GM21381 (cell line): ENCODE measurements around the gene USP17L30.
"Not testable (repeated sequence)": the region's sequence is repeated elsewhere in the genome, so short reads cannot be mapped to it uniquely, and the experiment has no call there.

Experiments used
- ATAC-seq: cut with Tn5 transposase; IDR thresholded peaks from one replicate; pipeline ENCODE4 v1.9.1; 2021; ENCODE audit warnings: mild to moderate bottlenecking, moderate library complexity; ENCODE audit not compliant: unreplicated experiment

USP17L30 gene, protein sequence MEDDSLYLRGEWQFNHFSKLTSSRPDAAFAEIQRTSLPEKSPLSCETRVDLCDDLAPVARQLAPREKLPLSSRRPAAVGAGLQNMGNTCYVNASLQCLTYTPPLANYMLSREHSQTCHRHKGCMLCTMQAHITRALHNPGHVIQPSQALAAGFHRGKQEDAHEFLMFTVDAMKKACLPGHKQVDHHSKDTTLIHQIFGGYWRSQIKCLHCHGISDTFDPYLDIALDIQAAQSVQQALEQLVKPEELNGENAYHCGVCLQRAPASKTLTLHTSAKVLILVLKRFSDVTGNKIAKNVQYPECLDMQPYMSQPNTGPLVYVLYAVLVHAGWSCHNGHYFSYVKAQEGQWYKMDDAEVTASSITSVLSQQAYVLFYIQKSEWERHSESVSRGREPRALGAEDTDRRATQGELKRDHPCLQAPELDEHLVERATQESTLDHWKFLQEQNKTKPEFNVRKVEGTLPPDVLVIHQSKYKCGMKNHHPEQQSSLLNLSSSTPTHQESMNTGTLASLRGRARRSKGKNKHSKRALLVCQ

DNA sequence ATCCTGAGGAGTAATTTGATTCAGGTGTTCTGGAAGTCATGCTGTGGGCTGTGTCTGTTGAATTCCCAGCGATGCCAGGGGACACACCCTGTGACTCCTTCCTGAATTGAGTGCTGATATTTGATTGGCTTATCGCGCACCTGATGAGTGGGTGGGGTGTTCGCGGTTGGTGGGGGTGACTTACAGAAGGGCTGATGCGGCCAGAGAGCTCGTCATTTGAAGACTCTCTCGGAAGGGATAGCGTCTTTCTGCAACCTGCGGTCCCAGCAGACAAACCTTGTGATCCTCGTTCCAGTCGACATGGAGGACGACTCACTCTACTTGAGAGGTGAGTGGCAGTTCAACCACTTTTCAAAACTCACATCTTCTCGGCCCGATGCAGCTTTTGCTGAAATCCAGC lies at the start of gene USP17L30:
Gene USP17L30, plus strand, starts transcription at position 301 of the 400 bp plus-strand sequence. Its CDS starts 0 bp downstream, at position 301.
- ATAC-seq, result not testable (repeated sequence)

DNA sequence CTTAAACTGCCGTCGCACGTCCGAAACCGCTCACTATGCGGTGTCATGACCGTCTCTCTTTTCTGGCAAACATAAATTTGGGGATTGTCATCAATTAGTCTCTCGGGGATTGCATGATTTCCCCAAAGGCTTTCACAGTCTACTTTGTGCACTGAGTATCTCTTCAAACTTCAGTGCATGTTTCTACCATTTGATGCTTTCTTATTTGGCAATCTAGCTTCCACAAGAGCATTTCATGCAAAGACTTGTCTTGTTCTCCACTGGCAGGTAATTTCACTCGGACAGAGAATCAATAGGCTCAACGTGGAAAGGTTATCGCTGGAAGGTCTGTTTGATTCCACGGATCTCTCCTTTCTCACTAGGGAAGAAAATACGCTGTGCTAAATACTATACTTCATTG lies 38.7 kb upstream of the USP17L30 start:
- not testable (repeated sequence) for ATAC-seq

DNA sequence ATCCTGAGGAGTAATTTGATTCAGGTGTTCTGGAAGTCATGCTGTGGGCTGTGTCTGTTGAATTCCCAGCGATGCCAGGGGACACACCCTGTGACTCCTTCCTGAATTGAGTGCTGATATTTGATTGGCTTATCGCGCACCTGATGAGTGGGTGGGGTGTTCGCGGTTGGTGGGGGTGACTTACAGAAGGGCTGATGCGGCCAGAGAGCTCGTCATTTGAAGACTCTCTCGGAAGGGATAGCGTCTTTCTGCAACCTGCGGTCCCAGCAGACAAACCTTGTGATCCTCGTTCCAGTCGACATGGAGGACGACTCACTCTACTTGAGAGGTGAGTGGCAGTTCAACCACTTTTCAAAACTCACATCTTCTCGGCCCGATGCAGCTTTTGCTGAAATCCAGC lies 38.1 kb upstream of the USP17L30 start, which contains the start of gene USP17L24:
Gene USP17L24, plus strand, starts transcription at position 301 of the 400 bp plus-strand sequence. Its CDS starts 0 bp downstream, at position 301.
- ATAC-seq, result not testable (repeated sequence)

DNA sequence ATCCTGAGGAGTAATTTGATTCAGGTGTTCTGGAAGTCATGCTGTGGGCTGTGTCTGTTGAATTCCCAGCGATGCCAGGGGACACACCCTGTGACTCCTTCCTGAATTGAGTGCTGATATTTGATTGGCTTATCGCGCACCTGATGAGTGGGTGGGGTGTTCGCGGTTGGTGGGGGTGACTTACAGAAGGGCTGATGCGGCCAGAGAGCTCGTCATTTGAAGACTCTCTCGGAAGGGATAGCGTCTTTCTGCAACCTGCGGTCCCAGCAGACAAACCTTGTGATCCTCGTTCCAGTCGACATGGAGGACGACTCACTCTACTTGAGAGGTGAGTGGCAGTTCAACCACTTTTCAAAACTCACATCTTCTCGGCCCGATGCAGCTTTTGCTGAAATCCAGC lies 33.3 kb upstream of the USP17L30 start, which contains the start of gene USP17L25:
Gene USP17L25, plus strand, starts transcription at position 301 of the 400 bp plus-strand sequence. Its CDS starts 0 bp downstream, at position 301.
- ATAC-seq, result not testable (repeated sequence)

DNA sequence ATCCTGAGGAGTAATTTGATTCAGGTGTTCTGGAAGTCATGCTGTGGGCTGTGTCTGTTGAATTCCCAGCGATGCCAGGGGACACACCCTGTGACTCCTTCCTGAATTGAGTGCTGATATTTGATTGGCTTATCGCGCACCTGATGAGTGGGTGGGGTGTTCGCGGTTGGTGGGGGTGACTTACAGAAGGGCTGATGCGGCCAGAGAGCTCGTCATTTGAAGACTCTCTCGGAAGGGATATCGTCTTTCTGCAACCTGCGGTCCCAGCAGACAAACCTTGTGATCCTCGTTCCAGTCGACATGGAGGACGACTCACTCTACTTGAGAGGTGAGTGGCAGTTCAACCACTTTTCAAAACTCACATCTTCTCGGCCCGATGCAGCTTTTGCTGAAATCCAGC lies 28.6 kb upstream of the USP17L30 start, which contains the start of gene USP17L26:
Gene USP17L26, plus strand, starts transcription at position 301 of the 400 bp plus-strand sequence. Its CDS starts 0 bp downstream, at position 301.
- not testable (repeated sequence) for ATAC-seq

DNA sequence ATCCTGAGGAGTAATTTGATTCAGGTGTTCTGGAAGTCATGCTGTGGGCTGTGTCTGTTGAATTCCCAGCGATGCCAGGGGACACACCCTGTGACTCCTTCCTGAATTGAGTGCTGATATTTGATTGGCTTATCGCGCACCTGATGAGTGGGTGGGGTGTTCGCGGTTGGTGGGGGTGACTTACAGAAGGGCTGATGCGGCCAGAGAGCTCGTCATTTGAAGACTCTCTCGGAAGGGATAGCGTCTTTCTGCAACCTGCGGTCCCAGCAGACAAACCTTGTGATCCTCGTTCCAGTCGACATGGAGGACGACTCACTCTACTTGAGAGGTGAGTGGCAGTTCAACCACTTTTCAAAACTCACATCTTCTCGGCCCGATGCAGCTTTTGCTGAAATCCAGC lies 23.8 kb upstream of the USP17L30 start, which contains the start of gene USP17L5:
Gene USP17L5, plus strand, starts transcription at position 301 of the 400 bp plus-strand sequence. Its CDS starts 0 bp downstream, at position 301.
- ATAC-seq, result not testable (repeated sequence)

DNA sequence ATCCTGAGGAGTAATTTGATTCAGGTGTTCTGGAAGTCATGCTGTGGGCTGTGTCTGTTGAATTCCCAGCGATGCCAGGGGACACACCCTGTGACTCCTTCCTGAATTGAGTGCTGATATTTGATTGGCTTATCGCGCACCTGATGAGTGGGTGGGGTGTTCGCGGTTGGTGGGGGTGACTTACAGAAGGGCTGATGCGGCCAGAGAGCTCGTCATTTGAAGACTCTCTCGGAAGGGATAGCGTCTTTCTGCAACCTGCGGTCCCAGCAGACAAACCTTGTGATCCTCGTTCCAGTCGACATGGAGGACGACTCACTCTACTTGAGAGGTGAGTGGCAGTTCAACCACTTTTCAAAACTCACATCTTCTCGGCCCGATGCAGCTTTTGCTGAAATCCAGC lies 19.1 kb upstream of the USP17L30 start, which contains the start of gene USP17L27:
Gene USP17L27, plus strand, starts transcription at position 301 of the 400 bp plus-strand sequence. Its CDS starts 0 bp downstream, at position 301.
- ATAC-seq, result not testable (repeated sequence)

DNA sequence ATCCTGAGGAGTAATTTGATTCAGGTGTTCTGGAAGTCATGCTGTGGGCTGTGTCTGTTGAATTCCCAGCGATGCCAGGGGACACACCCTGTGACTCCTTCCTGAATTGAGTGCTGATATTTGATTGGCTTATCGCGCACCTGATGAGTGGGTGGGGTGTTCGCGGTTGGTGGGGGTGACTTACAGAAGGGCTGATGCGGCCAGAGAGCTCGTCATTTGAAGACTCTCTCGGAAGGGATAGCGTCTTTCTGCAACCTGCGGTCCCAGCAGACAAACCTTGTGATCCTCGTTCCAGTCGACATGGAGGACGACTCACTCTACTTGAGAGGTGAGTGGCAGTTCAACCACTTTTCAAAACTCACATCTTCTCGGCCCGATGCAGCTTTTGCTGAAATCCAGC lies 14.3 kb upstream of the USP17L30 start, which contains the start of gene USP17L28:
Gene USP17L28, plus strand, starts transcription at position 301 of the 400 bp plus-strand sequence. Its CDS starts 0 bp downstream, at position 301.
- not testable (repeated sequence) for ATAC-seq

DNA sequence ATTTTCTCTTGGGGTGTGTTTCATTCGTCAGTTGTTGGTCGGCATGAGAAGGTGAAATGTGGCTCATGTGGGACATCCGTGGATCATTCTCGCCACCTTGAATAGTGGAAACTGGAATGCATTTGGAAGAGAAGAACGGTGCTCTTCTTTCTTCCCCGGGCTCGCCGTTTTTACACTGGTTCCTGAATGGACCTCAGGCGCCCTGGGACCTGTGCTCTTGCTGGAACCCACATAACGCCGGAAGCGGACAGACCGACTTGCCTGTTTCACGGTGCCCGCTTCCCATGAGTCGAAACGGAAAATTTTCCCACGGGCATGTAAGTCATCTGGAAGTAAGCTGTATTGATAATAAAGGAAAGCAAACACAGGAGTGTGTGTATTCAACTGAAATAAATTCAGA lies 12.1 kb upstream of the USP17L30 start:
- not testable (repeated sequence) for ATAC-seq

DNA sequence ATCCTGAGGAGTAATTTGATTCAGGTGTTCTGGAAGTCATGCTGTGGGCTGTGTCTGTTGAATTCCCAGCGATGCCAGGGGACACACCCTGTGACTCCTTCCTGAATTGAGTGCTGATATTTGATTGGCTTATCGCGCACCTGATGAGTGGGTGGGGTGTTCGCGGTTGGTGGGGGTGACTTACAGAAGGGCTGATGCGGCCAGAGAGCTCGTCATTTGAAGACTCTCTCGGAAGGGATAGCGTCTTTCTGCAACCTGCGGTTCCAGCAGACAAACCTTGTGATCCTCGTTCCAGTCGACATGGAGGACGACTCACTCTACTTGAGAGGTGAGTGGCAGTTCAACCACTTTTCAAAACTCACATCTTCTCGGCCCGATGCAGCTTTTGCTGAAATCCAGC lies 9.6 kb upstream of the USP17L30 start, which contains the start of gene USP17L29:
Gene USP17L29, plus strand, starts transcription at position 301 of the 400 bp plus-strand sequence. Its CDS starts 0 bp downstream, at position 301.
- ATAC-seq, result not testable (repeated sequence)

DNA sequence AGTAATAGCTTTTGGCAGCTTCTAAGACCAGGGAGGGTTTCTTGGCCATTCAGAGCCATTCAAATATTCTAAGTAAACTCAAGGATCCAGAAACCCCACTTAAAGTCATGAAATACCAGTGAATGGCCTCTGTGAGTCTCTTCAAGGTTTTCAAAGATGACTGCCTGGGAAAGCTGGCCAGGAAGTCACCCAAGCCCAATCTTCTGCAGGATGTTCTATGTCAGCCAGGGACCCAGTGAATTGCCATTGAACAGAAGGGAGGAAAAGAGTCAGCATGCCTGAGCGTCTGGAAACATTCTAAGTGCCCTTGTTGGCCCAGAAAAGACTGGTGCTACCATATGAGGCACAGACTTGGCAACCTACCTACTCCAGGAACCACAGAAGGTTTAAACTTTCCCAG lies 17.0 kb downstream of the USP17L30 start:
- not testable (repeated sequence) for ATAC-seq

DNA sequence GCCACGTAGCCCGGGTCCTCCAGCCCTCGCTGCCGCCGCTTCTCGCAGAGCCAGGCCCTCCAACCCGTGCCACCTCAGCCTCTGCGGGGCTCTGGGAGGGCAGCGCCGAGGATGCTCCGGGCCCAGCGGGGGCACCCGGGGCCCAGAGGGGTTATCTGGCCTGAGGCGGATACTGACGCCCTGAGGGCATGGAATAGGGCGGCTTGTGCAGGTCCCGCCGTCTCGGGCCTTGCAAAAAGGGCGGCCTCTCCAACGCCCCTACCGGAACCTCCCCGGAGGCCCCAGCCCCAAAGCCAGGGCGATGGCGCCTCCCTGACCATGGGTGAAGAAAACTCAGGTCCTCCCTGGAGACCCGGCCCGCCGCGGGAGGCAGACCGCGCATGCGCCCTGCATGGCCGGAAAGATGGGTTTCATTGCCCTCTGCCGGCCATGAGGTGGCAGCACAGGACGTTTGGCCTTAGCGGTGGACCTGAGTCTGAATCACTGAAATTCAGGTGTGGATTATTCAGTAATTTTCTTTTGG lies 18.1 kb downstream of the USP17L30 start:
- not testable (repeated sequence) for ATAC-seq

DNA sequence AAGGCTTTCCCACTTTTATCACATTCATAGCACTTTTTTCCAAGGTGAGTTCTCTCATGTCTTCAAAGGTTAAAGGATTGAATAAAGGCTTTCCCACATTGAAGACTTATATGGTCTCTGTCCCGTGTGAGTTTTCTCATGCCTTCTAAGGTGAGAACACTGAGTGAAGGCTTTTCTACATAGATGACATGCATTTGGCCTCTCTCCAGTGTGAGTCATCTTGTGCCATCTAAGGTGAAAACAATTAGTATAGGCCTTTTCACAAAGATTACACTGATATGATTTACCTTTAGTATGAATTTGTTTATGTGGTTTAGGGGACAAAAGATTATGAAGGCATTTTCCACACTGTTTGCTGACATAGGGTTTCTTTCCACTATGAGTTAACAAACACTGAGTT lies 21.2 kb downstream of the USP17L30 start:
- ATAC-seq, result no peak

DNA sequence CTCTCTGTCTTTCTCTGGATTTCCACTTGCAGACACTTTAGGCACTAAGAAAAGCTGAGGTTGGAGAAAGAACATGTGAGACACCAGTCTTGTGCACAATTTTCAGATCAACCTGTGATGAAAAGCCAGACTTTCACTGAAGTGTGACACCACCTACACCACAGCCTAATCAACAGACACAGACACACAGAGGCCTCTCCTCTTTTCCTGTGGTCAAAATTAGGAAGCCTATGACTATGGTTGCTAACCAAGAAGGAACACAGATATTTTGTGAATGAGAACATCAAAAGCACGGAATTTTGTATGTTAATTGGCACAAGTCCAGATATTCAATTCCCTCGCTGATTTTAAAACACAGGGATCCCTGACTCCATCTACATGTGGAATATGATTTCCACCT lies 26.1 kb downstream of the USP17L30 start:
- ATAC-seq, result not testable (repeated sequence)

DNA sequence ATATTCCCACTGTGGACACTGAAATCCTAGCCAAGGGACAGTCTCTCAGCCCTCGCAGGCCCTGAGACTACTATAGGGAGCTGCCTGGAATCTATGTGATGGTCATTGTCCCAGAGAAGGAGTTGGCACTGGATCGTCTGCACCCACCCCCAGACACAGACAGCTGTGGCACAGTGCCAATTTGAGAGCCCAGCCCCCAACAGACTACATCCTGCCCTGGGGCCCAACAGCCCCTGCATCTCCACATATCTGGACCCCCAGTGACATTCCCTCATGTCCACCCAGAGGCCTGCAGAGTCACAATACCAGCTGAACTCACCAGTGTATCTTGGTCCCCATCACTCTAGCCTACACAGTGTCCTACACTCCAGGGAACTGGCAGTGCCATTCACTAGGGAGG lies 42.8 kb downstream of the USP17L30 start:
- ATAC-seq, result not testable (repeated sequence)

DNA sequence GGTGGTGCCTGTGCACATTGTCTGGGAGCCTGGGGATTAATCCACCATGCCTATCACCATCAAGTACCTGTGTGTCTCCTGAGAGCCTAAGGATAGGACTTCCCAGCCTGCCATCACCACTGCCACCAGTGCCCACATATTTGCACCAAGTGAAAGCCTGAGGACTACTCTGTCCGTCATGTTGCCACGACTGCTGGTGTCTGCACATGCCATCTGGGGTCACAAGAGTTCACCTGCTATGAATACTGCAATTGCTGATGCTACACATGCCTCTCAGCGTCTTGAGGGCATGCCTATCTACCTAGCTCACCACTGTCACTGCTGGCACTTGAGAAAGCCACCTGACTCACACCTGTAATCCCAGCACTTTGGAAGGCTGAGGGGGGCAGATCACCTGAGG lies 43.6 kb downstream of the USP17L30 start:
- not testable (repeated sequence) for ATAC-seq

DNA sequence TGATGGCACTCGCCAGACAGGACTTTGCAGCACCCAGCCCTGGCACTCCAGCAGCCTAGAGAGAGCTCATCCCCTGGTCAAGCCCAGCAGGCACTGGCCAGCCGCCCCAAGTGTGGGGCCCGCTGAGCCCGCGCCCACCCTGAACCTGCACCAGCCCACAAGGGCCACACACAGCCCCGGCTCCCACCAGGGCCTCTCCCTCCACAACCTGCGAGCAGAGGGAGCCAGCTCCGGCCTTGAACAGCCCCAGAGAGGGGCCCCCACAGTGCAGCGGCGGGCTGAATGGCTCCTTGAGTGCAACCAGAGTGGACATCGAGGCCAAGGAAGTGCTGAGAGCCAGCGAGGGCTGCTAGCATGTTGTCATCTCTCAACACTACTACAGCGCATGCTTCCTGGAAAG lies 46.9 kb downstream of the USP17L30 start:
- no peak for ATAC-seq
